GM21381 (cell line): ENCODE measurements around the gene ZBTB47.

Experiments
- ATAC-seq: cut with Tn5 transposase; IDR thresholded peaks from one replicate; pipeline ENCODE4 v1.9.1; 2021; ENCODE audit warnings: mild to moderate bottlenecking, moderate library complexity; ENCODE audit not compliant: unreplicated experiment

The ZBTB47 gene

GRCh38 chr3:42698216-42698910 lies 44.9 kb downstream of the ZBTB47 start:
- ATAC-seq, result no peak

DNA sequence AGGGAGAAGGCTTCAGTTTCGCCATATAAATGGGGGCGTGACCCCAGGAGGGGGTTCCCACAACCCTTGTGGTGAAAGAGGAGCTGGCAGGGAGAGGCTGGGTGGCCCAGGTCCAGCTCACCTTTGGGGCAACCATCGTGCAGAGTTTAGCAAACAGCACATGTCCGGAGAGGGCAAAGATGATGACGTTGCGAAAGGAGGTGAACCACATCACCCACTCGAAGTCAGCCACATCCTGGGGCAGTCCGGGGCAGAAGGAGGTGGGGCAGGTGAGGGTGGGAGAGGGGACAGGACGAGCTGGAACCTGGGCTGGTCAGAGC lies 45.4 kb downstream of the ZBTB47 start:
- no peak for ATAC-seq

- no peak for ATAC-seq
These were observed 46.0 kb downstream of the ZBTB47 start for GRCh38 chr3:42699511-42699971.

- ATAC-seq, result no peak
These were observed 47.1 kb downstream of the ZBTB47 start for GRCh38 chr3:42700366-42701288.

- no peak for ATAC-seq
These were observed 48.0 kb downstream of the ZBTB47 start for GRCh38 chr3:42701371-42702065.

- no peak for ATAC-seq
These were observed 48.8 kb downstream of the ZBTB47 start, which contains the start of gene HHATL for GRCh38 chr3:42702066-42702951. TSS of gene HHATL (minus strand) at chr3:42702798. CDS start at chr3:42700826, 1,972 bp downstream.

DNA sequence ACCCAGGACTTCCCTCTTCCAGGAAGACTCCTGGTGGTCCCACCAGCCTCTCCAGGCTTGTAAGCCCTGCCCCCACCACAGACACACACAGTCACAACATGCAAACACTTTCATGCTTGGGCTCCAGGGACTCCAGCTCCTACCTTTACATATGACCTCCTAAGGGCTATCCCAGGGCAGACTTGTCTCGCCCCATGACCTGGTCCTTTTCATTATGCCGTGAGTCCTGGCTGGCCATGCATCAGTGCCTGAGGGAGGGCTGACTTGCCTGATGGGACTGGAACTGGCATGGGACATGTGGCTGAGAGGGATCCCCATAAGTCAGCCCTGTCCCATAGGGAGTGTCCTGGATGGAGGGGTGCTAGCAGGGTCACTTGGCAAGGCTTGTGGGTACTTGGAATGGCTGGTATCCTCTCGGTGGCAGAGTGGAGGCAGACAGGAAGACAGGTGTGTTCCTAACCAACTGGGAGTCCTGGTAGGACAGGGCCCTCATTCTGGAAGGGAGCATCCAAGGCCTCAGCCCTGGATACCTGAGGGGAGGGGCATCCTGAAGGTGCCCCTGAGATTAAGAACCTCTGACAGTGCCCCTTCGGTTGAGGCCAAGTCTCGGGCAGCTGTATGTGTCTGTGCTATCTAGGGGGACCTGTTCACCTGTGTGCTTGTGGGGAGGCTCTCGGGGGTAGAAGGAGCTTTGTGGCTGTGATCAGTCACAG lies 49.6 kb downstream of the ZBTB47 start:
- ATAC-seq, result no peak

DNA sequence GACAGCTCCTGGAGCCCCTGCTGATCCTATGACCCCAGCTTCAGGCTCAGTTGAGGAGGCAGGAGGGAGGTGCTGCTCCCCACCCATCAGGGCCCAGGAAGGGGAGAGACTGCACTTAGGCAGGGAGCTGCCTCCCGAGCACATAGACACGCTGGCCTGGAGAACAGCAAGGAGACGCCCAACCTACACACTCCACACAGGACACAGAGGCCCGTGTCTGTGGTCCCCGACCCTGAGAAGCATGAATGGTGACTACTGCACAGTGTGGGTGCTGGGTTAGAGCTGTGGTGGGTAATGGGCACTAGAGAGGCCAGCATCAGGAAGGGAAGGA lies 50.2 kb downstream of the ZBTB47 start:
- no peak for ATAC-seq

DNA sequence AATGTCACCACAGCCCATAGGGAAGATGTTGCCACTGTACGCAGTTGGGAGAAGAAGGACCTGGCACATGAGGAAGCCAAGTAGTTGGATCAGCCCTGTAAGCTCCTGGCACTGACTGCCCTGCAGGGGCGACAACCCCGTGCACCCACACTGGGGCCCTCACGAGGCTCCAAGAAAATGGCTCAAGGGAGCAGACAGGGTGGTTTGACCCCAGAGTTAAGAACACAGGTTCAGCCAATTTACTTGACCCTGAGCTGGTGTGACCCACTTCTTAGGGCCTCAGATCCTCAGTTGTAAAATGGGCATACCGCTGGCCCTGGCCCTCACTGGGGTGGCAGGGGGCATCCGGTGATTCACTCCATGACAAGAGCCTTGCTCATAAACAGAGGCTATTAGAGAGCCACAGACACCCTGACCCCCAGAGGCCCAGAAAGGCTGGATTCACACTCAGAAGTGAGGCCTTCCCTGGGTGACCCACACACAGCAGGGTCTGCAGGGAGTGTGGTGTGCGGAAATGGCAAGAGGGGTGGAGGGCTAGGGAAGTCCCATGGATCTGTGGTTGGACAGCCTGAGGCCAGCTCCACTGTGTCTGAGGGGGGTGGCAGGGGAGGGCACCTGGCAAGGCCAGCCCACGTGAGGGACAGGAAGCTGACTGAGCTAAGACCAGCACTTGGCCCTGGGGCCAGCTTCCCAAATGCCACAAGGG lies 50.8 kb downstream of the ZBTB47 start:
- ATAC-seq, result no peak

GRCh38 chr3:42705058-42705767 lies 51.7 kb downstream of the ZBTB47 start:
- no peak for ATAC-seq

DNA sequence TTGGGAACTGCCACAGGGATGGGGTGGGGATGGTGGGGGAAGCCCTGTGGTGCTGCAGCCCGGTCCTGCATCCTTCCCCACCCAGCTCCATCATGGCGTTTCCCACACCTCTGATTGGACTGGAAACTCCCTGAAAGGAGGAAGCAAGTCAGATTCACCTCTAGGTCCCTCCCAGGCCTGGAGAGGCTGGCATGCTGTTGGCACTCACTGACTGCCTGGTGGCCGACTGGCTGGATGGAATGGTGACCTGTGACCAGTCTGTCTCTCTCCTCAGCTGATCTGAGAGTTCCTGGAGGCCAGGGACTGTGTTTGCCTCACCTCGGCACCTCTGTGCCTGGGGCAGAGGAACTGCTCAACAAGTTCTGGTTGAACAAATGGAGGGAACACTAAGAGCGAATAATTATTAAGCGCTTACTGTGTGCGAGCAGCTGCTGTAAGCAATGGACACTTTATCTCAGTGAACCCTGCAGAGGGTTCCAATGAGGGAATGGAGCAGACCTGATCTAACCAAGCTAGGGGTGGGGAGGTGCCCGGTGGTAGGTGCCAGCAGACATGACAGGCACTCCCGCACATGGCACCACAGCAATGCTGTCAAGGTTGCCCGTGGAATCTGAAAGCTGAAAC lies 52.6 kb downstream of the ZBTB47 start:
- no peak for ATAC-seq

- ATAC-seq, result no peak
These were observed 53.5 kb downstream of the ZBTB47 start for GRCh38 chr3:42706721-42707619.

- ATAC-seq, result no peak
These were observed 54.3 kb downstream of the ZBTB47 start for GRCh38 chr3:42707620-42708355.

DNA sequence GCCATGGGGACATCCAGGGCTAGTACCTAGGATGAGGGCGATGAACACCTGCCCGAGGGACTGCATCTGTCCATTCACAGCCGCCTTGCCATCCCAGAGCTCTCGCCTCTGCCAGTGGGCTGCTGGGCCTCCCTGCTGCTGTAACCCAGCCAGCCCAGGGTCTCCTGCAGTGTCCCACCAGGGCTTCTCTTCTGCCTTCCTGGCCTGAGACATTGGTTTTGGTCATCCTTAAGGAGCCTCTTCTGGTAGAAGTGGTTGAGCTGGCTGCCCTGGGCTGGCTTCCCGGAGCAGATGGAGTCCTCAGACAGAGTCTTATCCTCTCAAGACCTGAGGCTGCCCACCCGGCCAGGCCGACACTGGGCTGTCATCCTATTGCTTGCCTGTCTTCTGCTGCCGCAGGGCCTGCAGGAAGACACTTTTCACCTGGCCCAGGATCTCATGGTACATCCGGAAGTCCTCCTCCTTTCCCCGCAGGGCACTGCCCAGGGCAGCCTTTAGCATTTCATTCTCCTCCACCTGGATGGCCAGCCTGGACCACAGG lies 55.2 kb downstream of the ZBTB47 start:
- ATAC-seq, result no peak

DNA sequence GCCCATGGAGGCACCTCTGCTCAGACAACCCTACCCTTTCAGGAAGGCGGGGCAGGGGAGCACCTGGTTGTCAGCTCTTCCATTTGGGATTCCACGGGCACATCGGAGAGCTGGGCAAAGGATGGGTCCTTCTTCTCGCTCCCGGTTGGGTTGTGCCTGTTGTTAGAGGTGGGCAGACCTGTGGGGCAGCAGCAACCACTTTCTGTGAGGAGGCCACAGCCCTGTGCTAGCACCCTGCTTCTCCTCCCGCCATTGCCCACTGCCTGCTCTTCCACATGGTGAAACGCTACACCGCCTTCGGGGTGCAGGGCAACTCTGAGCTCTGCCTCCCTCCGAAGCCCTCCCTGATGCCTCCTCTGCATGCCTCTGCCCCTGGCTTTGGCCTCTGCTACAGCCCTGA lies 56.1 kb downstream of the ZBTB47 start:
- ATAC-seq, result no peak

DNA sequence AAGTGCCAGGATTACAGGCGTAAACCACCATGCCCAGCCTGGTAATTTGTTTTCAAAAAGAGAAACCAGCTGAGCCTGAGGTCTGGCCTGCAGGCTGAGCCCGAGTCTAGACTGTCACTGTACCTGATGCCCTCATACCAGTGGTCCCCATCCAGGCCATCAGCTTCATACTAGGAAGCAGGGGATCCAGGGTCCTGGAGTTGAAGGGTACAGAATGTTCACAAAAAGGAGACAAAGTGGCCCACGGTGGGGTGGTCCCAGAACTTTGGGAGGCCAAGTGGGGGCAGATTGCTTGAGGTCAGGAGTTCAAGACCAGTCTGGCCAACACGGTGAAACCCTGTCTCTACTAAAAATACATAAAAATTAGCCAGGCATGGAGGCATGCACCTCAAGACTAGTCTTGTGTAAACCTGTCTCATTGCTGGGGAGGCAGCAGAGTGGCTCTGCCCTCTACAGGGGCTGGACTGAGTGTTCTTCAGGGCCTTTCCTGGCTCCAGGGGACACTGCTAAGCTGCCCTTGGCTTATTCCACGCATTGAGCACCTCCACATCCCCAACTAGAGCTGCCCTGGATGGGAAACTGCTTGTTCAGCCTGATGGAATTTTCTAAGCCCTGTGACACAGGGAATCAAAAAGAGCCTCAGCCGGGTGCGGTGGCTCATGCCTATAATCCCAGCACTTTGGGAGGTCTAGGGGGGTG lies 57.0 kb downstream of the ZBTB47 start:
- no peak for ATAC-seq
